Measurements from ENCODE around the gene DNAH10.

The DNAH10 gene

GRCh38 chr12:123888989-123889388 lies 126.9 kb downstream of the DNAH10 start:
- Mint-ChIP-seq H3K4me1 (no peaks in the 10 kb centered on the region), H3K36me3 (ENCODE audit: insufficient read depth) (peaks cover 5% of the 10 kb centered on the region), H3K9me3 (no peaks in the 10 kb centered on the region), H3K27ac (ENCODE audit: low read depth) (no peak overlapping the region), H3K4me3 (no peak overlapping the region), H3K27me3 (peaks cover 76% of the 10 kb centered on the region)
- DNase-seq (ENCODE audit: low spot score in 2 of 2): no peak
- ATAC-seq (replicated peaks; ENCODE audit: extremely low read depth, poor library complexity, severe bottlenecking): no peak

- Mint-ChIP-seq H3K27ac (ENCODE audit: low read depth) (no peak overlapping the region), H3K4me3 (no peak overlapping the region), H3K9me3 (no peaks in the 10 kb centered on the region), H3K27me3 (peaks cover 71% of the 10 kb centered on the region), H3K4me1 (no peaks in the 10 kb centered on the region), H3K36me3 (ENCODE audit: insufficient read depth) (peaks cover 5% of the 10 kb centered on the region)
- ATAC-seq (replicated peaks; ENCODE audit: extremely low read depth, poor library complexity, severe bottlenecking): no peak
- no peak for DNase-seq (ENCODE audit: low spot score in 2 of 2)
These were observed 127.9 kb downstream of the DNAH10 start for GRCh38 chr12:123889848-123890535.

- Mint-ChIP-seq H3K27me3 (peaks cover 65% of the 10 kb centered on the region), H3K4me1 (no peaks in the 10 kb centered on the region), H3K4me3 (no peak overlapping the region), H3K36me3 (ENCODE audit: insufficient read depth) (peaks cover 5% of the 10 kb centered on the region), H3K27ac (ENCODE audit: low read depth) (no peak overlapping the region), H3K9me3 (no peaks in the 10 kb centered on the region)
- ATAC-seq (replicated peaks; ENCODE audit: extremely low read depth, poor library complexity, severe bottlenecking) (no peak), DNase-seq (ENCODE audit: low spot score in 2 of 2) (no peak)
These were observed 128.4 kb downstream of the DNAH10 start for GRCh38 chr12:123890536-123890902.

GRCh38 chr12:123891011-123891410 lies 128.9 kb downstream of the DNAH10 start:
- no peak for ATAC-seq (replicated peaks; ENCODE audit: extremely low read depth, poor library complexity, severe bottlenecking)
- no peaks in the 10 kb centered on the region for H3K4me1 Mint-ChIP-seq
- DNase-seq (ENCODE audit: low spot score in 2 of 2): no peak
- no peak overlapping the region for H3K27ac Mint-ChIP-seq (ENCODE audit: low read depth)
- H3K27me3 Mint-ChIP-seq: peaks cover 60% of the 10 kb centered on the region
- peaks cover 5% of the 10 kb centered on the region for H3K36me3 Mint-ChIP-seq (ENCODE audit: insufficient read depth)
- no peaks in the 10 kb centered on the region for H3K9me3 Mint-ChIP-seq
- no peak overlapping the region for H3K4me3 Mint-ChIP-seq

GRCh38 chr12:123891516-123892179 lies 129.5 kb downstream of the DNAH10 start:
- H3K27ac Mint-ChIP-seq (ENCODE audit: low read depth): no peak overlapping the region
- H3K27me3 Mint-ChIP-seq: peaks cover 55% of the 10 kb centered on the region
- no peaks in the 10 kb centered on the region for H3K9me3 Mint-ChIP-seq
- no peaks in the 10 kb centered on the region for H3K4me1 Mint-ChIP-seq
- ATAC-seq (replicated peaks; ENCODE audit: extremely low read depth, poor library complexity, severe bottlenecking): no peak
- peaks cover 4% of the 10 kb centered on the region for H3K36me3 Mint-ChIP-seq (ENCODE audit: insufficient read depth)
- DNase-seq (ENCODE audit: low spot score in 2 of 2): no peak
- H3K4me3 Mint-ChIP-seq: no peak overlapping the region

- DNase-seq (ENCODE audit: low spot score in 2 of 2): no peak
- Mint-ChIP-seq H3K36me3 (ENCODE audit: insufficient read depth) (peaks cover 4% of the 10 kb centered on the region), H3K9me3 (no peaks in the 10 kb centered on the region), H3K4me3 (no peak overlapping the region), H3K27ac (ENCODE audit: low read depth) (no peak overlapping the region), H3K4me1 (no peaks in the 10 kb centered on the region), H3K27me3 (peaks cover 50% of the 10 kb centered on the region)
- no peak for ATAC-seq (replicated peaks; ENCODE audit: extremely low read depth, poor library complexity, severe bottlenecking)
These were observed 130.1 kb downstream of the DNAH10 start for GRCh38 chr12:123892180-123892559.

- no peak overlapping the region for H3K4me3 Mint-ChIP-seq
- H3K27me3 Mint-ChIP-seq: peaks cover 48% of the 10 kb centered on the region
- ATAC-seq (replicated peaks; ENCODE audit: extremely low read depth, poor library complexity, severe bottlenecking) (no peak), DNase-seq (ENCODE audit: low spot score in 2 of 2) (no peak)
- no peaks in the 10 kb centered on the region for H3K4me1 Mint-ChIP-seq
- H3K9me3 Mint-ChIP-seq: no peaks in the 10 kb centered on the region
- H3K27ac Mint-ChIP-seq (ENCODE audit: low read depth): no peak overlapping the region
- peaks cover 4% of the 10 kb centered on the region for H3K36me3 Mint-ChIP-seq (ENCODE audit: insufficient read depth)
These were observed 130.8 kb downstream of the DNAH10 start for GRCh38 chr12:123892853-123893252.

GRCh38 chr12:123893276-123893675 lies 131.2 kb downstream of the DNAH10 start:
- no peaks in the 10 kb centered on the region for H3K9me3 Mint-ChIP-seq
- H3K27me3 Mint-ChIP-seq: peaks cover 48% of the 10 kb centered on the region
- H3K4me3 Mint-ChIP-seq: no peak overlapping the region
- no peak for ATAC-seq (replicated peaks; ENCODE audit: extremely low read depth, poor library complexity, severe bottlenecking)
- H3K4me1 Mint-ChIP-seq: no peaks in the 10 kb centered on the region
- no peak for DNase-seq (ENCODE audit: low spot score in 2 of 2)
- H3K36me3 Mint-ChIP-seq (ENCODE audit: insufficient read depth): peaks cover 4% of the 10 kb centered on the region
- no peak overlapping the region for H3K27ac Mint-ChIP-seq (ENCODE audit: low read depth)

GRCh38 chr12:123894823-123895345 lies 132.8 kb downstream of the DNAH10 start:
- ATAC-seq (replicated peaks; ENCODE audit: extremely low read depth, poor library complexity, severe bottlenecking) (no peak), DNase-seq (ENCODE audit: low spot score in 2 of 2) (no peak)
- H3K9me3 Mint-ChIP-seq: no peaks in the 10 kb centered on the region
- no peaks in the 10 kb centered on the region for H3K4me1 Mint-ChIP-seq
- H3K36me3 Mint-ChIP-seq (ENCODE audit: insufficient read depth): peaks cover 4% of the 10 kb centered on the region
- H3K4me3 Mint-ChIP-seq: no peak overlapping the region
- H3K27me3 Mint-ChIP-seq: peaks cover 47% of the 10 kb centered on the region
- H3K27ac Mint-ChIP-seq (ENCODE audit: low read depth): no peak overlapping the region

- H3K4me1 Mint-ChIP-seq: no peaks in the 10 kb centered on the region
- no peaks in the 10 kb centered on the region for H3K9me3 Mint-ChIP-seq
- DNase-seq (ENCODE audit: low spot score in 2 of 2) (no peak), ATAC-seq (replicated peaks; ENCODE audit: extremely low read depth, poor library complexity, severe bottlenecking) (no peak)
- H3K36me3 Mint-ChIP-seq (ENCODE audit: insufficient read depth): peaks cover 2% of the 10 kb centered on the region
- no peak overlapping the region for H3K4me3 Mint-ChIP-seq
- peaks cover 47% of the 10 kb centered on the region for H3K27me3 Mint-ChIP-seq
- H3K27ac Mint-ChIP-seq (ENCODE audit: low read depth): no peak overlapping the region
These were observed 133.3 kb downstream of the DNAH10 start for GRCh38 chr12:123895451-123895850.

GRCh38 chr12:123896767-123897166 lies 134.7 kb downstream of the DNAH10 start:
- H3K4me3 Mint-ChIP-seq: no peak overlapping the region
- peaks cover 46% of the 10 kb centered on the region for H3K27me3 Mint-ChIP-seq
- H3K4me1 Mint-ChIP-seq: peaks cover 5% of the 10 kb centered on the region
- no peak for DNase-seq (ENCODE audit: low spot score in 2 of 2)
- no peak for ATAC-seq (replicated peaks; ENCODE audit: extremely low read depth, poor library complexity, severe bottlenecking)
- no peaks in the 10 kb centered on the region for H3K9me3 Mint-ChIP-seq
- H3K36me3 Mint-ChIP-seq (ENCODE audit: insufficient read depth): peaks cover 1% of the 10 kb centered on the region
- no peak overlapping the region for H3K27ac Mint-ChIP-seq (ENCODE audit: low read depth)

- Mint-ChIP-seq H3K36me3 (ENCODE audit: insufficient read depth) (peaks cover 1% of the 10 kb centered on the region), H3K27ac (ENCODE audit: low read depth) (no peak overlapping the region), H3K4me3 (no peak overlapping the region), H3K4me1 (peaks cover 5% of the 10 kb centered on the region), H3K27me3 (peaks cover 46% of the 10 kb centered on the region), H3K9me3 (no peaks in the 10 kb centered on the region)
- DNase-seq (ENCODE audit: low spot score in 2 of 2) (no peak), ATAC-seq (replicated peaks; ENCODE audit: extremely low read depth, poor library complexity, severe bottlenecking) (no peak)
These were observed 135.1 kb downstream of the DNAH10 start for GRCh38 chr12:123897221-123897620.

GRCh38 chr12:123898673-123899072 lies 136.6 kb downstream of the DNAH10 start:
- H3K9me3 Mint-ChIP-seq: no peaks in the 10 kb centered on the region
- no peak overlapping the region for H3K27ac Mint-ChIP-seq (ENCODE audit: low read depth)
- ATAC-seq (replicated peaks; ENCODE audit: extremely low read depth, poor library complexity, severe bottlenecking) (no peak), DNase-seq (ENCODE audit: low spot score in 2 of 2) (no peak)
- peaks cover 1% of the 10 kb centered on the region for H3K36me3 Mint-ChIP-seq (ENCODE audit: insufficient read depth)
- H3K27me3 Mint-ChIP-seq: peaks cover 45% of the 10 kb centered on the region
- no peak overlapping the region for H3K4me3 Mint-ChIP-seq
- peaks cover 5% of the 10 kb centered on the region for H3K4me1 Mint-ChIP-seq

All from central memory CD8-positive, alpha-beta T cell (primary cell).